ENCODE measurements around the gene ATF6B.
"Not testable (repeated sequence)": the region's sequence is repeated elsewhere in the genome, so short reads cannot be mapped to it uniquely, and the experiment has no call there.

The ATF6B gene

GRCh38 chr6:32110632-32111031, 17.4 kb downstream of the ATF6B start:
- DNase-seq (ENCODE audit: insufficient read length) = no peak
- FAIRE-seq = no peak
- TF ChIP-seq POLR2AphosphoS5 (IDR thresholded peaks at IDR 0.05; ENCODE audit: low read depth, low read length) (0 out of 2 replicates have a peak, but pooled peaks have one; percentile 33), TAF1 (IDR thresholded peaks at IDR 0.05; ENCODE audit: borderline replicate concordance, low read depth, low read length) (no peak), POLR2A (IDR thresholded peaks at IDR 0.05; ENCODE audit: low read depth, low read length) (no peak)

DNA sequence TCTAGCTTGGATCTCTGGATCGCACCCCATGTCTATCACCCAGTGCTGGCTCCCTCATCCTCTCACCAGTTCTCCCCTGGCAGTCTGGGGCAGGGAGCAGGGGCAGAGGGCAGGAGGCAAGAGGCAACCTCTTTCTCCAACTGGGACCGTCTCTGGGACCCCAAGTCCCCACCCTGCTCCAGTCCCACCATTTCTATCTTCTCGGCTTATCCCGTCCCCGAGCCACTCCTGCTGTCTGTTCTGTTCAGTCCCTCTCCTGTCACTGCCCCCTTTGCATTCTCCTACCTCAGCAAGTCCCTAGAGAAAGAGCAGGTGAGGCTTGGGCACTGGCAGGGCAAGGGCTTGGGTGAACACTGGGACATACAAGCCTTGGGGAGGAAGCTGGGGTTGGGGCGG, 18.3 kb downstream of the ATF6B start:
- TF ChIP-seq POLR2AphosphoS5 (IDR thresholded peaks at IDR 0.05; ENCODE audit: low read depth, low read length) (no peak), TAF1 (IDR thresholded peaks at IDR 0.05; ENCODE audit: borderline replicate concordance, low read depth, low read length) (no peak), POLR2A (IDR thresholded peaks at IDR 0.05; ENCODE audit: low read depth, low read length) (no peak)
- FAIRE-seq (no peak), DNase-seq (ENCODE audit: insufficient read length) (no peak)

- TF ChIP-seq TAF1 (IDR thresholded peaks at IDR 0.05; ENCODE audit: borderline replicate concordance, low read depth, low read length) = no peak
- no peak for TF ChIP-seq POLR2AphosphoS5 (IDR thresholded peaks at IDR 0.05; ENCODE audit: low read depth, low read length)
- TF ChIP-seq POLR2A (IDR thresholded peaks at IDR 0.05; ENCODE audit: low read depth, low read length) = no peak
- DNase-seq (ENCODE audit: insufficient read length) (no peak), FAIRE-seq (no peak)
Observed at GRCh38 chr6:32109114-32109764, 18.8 kb downstream of the ATF6B start, which contains the start of gene TNXB. Gene TNXB, minus strand, starts transcription at chr6:32109338. Its CDS starts 11,140 bp downstream, at chr6:32098198.

GRCh38 chr6:32108727-32109113, 19.3 kb downstream of the ATF6B start:
- DNase-seq (ENCODE audit: insufficient read length) = no peak
- no peak for TF ChIP-seq POLR2A (IDR thresholded peaks at IDR 0.05; ENCODE audit: low read depth, low read length)
- no peak for TF ChIP-seq TAF1 (IDR thresholded peaks at IDR 0.05; ENCODE audit: borderline replicate concordance, low read depth, low read length)
- TF ChIP-seq POLR2AphosphoS5 (IDR thresholded peaks at IDR 0.05; ENCODE audit: low read depth, low read length) = no peak
- FAIRE-seq = no peak

- FAIRE-seq (no peak), DNase-seq (ENCODE audit: insufficient read length) (no peak)
- TF ChIP-seq POLR2A (IDR thresholded peaks at IDR 0.05; ENCODE audit: low read depth, low read length) (no peak), TAF1 (IDR thresholded peaks at IDR 0.05; ENCODE audit: borderline replicate concordance, low read depth, low read length) (no peak), POLR2AphosphoS5 (IDR thresholded peaks at IDR 0.05; ENCODE audit: low read depth, low read length) (no peak)
Observed at GRCh38 chr6:32108094-32108627, 19.9 kb downstream of the ATF6B start.

DNA sequence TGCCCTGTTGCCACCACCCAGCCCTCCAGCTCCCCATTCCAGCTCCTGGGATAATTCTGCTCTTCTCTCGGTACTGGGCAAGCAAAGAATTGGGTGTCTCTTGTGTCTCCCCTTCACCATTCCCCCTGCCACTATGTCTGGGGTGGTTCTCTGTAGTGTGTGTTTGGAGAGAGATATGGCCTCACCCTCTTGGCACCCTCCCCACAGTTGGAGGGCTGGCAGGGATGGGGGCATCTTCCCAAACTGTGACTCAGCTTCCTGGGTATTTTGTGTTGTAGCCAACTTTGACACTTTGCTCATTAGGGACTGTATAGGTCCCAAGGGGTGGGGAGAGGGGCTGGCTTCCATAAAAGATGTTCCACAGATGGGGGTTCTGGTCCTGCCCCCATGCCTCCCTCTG, 20.6 kb downstream of the ATF6B start:
- FAIRE-seq (no peak), DNase-seq (ENCODE audit: insufficient read length) (no peak)
- TF ChIP-seq POLR2AphosphoS5 (IDR thresholded peaks at IDR 0.05; ENCODE audit: low read depth, low read length) (no peak), POLR2A (IDR thresholded peaks at IDR 0.05; ENCODE audit: low read depth, low read length) (no peak), TAF1 (IDR thresholded peaks at IDR 0.05; ENCODE audit: borderline replicate concordance, low read depth, low read length) (no peak)

DNA sequence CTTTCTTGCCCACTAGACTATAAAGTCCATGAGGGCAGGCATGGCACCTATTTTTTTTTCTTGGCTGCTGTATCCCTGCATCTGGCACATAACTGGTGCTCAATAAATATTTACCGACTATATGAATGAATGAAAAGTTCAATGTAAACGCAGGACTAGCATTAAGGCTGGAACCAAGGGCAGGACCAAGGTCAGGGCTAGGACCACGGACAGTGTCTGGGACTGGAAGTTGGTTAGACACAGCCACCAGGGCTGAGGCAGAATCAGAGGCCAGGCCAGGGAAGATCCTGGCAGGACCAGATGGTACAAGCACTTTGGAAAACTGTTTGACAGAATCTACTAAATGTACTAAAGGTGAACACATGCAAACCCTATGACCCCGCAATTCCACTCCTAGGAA, 22.6 kb downstream of the ATF6B start:
- TF ChIP-seq POLR2A (IDR thresholded peaks at IDR 0.05; ENCODE audit: low read depth, low read length) (no peak), POLR2AphosphoS5 (IDR thresholded peaks at IDR 0.05; ENCODE audit: low read depth, low read length) (no peak), TAF1 (IDR thresholded peaks at IDR 0.05; ENCODE audit: borderline replicate concordance, low read depth, low read length) (no peak)
- no peak for FAIRE-seq
- DNase-seq (ENCODE audit: insufficient read length) = no peak

- DNase-seq (ENCODE audit: insufficient read length) = no peak
- no peak for FAIRE-seq
- no peak for TF ChIP-seq POLR2AphosphoS5 (IDR thresholded peaks at IDR 0.05; ENCODE audit: low read depth, low read length)
- no peak for TF ChIP-seq POLR2A (IDR thresholded peaks at IDR 0.05; ENCODE audit: low read depth, low read length)
- no peak for TF ChIP-seq TAF1 (IDR thresholded peaks at IDR 0.05; ENCODE audit: borderline replicate concordance, low read depth, low read length)
Observed at GRCh38 chr6:32102255-32102654, 25.8 kb downstream of the ATF6B start.

- DNase-seq (ENCODE audit: insufficient read length); FAIRE-seq: not testable (repeated sequence)
Observed at GRCh38 chr6:32100251-32100650, 27.8 kb downstream of the ATF6B start.

- no peak for FAIRE-seq
- no peak for TF ChIP-seq POLR2AphosphoS5 (IDR thresholded peaks at IDR 0.05; ENCODE audit: low read depth, low read length)
- TF ChIP-seq POLR2A (IDR thresholded peaks at IDR 0.05; ENCODE audit: low read depth, low read length) = no peak
- no peak for TF ChIP-seq TAF1 (IDR thresholded peaks at IDR 0.05; ENCODE audit: borderline replicate concordance, low read depth, low read length)
- no peak for DNase-seq (ENCODE audit: insufficient read length)
Observed at GRCh38 chr6:32097364-32097763, 30.7 kb downstream of the ATF6B start.

DNA sequence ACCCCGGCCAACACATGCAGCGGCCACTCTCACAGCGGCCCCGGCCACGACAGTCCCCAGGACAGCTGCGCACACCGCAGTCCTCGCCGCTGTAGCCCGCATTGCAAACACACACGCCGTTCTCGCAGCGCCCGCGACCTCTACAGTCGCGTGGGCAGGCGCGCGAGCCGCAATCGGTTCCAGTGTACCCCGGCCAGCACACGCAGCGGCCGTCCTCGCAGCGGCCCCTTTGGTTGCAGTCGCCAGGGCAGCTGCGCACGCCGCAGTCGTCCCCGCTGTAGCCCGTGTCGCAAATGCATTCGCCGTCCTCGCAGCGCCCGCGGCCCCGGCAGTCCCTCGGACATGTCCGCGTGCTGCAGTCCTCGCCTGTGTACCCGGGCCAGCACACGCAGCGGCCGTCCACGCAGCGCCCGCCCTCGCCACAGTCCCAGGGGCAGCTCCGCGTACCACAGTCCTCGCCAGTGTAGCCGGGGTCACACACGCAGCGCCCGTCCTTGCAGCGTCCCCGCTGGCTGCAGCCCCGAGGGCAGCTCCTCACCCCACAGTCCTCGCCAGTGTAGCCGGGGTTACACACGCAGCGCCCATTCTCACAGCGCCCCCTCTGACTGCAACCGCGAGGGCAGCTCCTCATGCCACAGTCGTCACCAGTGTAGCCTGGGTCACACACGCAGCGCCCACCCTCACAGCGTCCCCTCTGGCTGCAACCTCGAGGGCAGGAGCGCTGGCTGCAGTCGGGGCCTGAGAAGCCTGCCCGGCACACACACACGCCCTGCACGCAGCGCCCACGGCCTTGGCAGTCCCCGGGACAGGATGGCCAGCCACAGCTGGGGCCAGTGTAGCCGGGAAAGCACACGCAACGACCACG, 31.4 kb downstream of the ATF6B start:
- DNase-seq (ENCODE audit: insufficient read length) = no peak
- no peak for TF ChIP-seq TAF1 (IDR thresholded peaks at IDR 0.05; ENCODE audit: borderline replicate concordance, low read depth, low read length)
- TF ChIP-seq POLR2A (IDR thresholded peaks at IDR 0.05; ENCODE audit: low read depth, low read length) = no peak
- TF ChIP-seq POLR2AphosphoS5 (IDR thresholded peaks at IDR 0.05; ENCODE audit: low read depth, low read length) = no peak
- FAIRE-seq = no peak

GRCh38 chr6:32096087-32096393, 32.0 kb downstream of the ATF6B start:
- no peak for FAIRE-seq
- no peak for DNase-seq (ENCODE audit: insufficient read length)
- no peak for TF ChIP-seq TAF1 (IDR thresholded peaks at IDR 0.05; ENCODE audit: borderline replicate concordance, low read depth, low read length)
- TF ChIP-seq POLR2AphosphoS5 (IDR thresholded peaks at IDR 0.05; ENCODE audit: low read depth, low read length) = no peak
- no peak for TF ChIP-seq POLR2A (IDR thresholded peaks at IDR 0.05; ENCODE audit: low read depth, low read length)

Data from GM12892 (cell line).